H54 (cell line): ENCODE results near the gene RSRP1.

Source experiments
- DNase-seq: peaks from one replicate; pipeline ENCODE4 v3.0.0; 2011; ENCODE audit warnings: low spot score, mixed read lengths; ENCODE audit not compliant: insufficient read length
- FAIRE-seq: peaks from 3 replicates; lab custom pipeline; 2011; peaks lifted over from hg19 to GRCh38; lab: Jason Lieb, UNC
- POLR2A ChIP-seq: IDR thresholded peaks from 2 replicates; pipeline ENCODE4 v1.6.1; 2011; ENCODE audit warnings: low read depth, mild to moderate bottlenecking, low read length

Gene RSRP1

DNA sequence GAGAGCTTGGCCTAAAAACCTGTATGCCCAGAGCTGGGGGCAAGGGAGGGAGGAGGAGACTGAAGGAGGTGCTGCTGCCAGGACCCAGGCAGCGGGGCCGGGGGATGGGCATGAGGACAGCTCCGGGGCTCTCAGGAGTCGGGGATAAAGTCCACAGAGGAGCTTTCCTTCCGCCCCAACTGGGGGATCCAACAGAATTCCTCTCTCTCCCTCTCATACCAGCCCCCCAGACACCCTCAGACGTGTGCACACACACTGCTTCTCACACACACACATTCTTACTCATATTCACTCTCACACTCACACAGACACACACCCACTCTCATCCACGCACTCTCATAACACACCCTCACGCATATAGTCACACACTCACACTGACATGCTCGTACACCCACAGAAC is 54.0 kb downstream of the RSRP1 start:
- no peak for TF ChIP-seq POLR2A
- DNase-seq: no peak
- FAIRE-seq: no peak
